Measurements from ENCODE around the gene TARM1.

Gene TARM1

DNA sequence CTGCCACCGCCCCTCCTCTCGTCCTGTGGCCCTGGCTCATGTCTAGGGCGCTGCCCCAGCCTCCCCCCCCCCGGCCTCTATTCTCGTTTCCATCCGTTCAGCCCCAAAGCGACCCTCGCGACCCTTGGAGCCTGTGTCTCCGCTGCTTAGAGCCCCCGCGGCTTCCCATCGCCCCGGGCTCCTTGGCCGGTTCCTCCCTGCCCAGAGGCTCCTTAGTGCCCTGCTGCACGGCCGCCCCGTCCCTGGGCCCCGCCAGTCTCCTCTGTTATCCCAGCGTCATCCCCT lies 47.2 kb upstream of the TARM1 start:
- Histone ChIP-seq H3K9me3 (replicated peaks; ENCODE audit: insufficient read depth, low read length) (no peaks in the 10 kb centered on the region), H2AFZ (ENCODE audit: low read length) (no peak overlapping the region), H4K20me1 (ENCODE audit: insufficient read depth, low read length) (no peaks in the 10 kb centered on the region), H3K4me1 (ENCODE audit: low read length) (no peaks in the 10 kb centered on the region), H3K9me2 (replicated peaks; ENCODE audit: insufficient read depth, low read length) (no peaks in the 10 kb centered on the region), H3K4me3 (ENCODE audit: low read length) (no peak overlapping the region), H3F3A (ENCODE audit: insufficient read depth, low read length) (no peaks in the 10 kb centered on the region), H3K9ac (ENCODE audit: low read length) (no peak overlapping the region), H3K36me3 (replicated peaks; ENCODE audit: insufficient read depth, low read length) (no peaks in the 10 kb centered on the region), H3K27ac (ENCODE audit: low read length) (no peak overlapping the region), H3K27me3 (replicated peaks; ENCODE audit: insufficient read depth, low read length) (no peaks in the 10 kb centered on the region), H3K4me2 (ENCODE audit: low read depth, low read length) (no peak overlapping the region), H3K79me2 (ENCODE audit: low read length) (no peaks in the 10 kb centered on the region)
- DNase-seq = no peak
- TF ChIP-seq, protein P1, sequence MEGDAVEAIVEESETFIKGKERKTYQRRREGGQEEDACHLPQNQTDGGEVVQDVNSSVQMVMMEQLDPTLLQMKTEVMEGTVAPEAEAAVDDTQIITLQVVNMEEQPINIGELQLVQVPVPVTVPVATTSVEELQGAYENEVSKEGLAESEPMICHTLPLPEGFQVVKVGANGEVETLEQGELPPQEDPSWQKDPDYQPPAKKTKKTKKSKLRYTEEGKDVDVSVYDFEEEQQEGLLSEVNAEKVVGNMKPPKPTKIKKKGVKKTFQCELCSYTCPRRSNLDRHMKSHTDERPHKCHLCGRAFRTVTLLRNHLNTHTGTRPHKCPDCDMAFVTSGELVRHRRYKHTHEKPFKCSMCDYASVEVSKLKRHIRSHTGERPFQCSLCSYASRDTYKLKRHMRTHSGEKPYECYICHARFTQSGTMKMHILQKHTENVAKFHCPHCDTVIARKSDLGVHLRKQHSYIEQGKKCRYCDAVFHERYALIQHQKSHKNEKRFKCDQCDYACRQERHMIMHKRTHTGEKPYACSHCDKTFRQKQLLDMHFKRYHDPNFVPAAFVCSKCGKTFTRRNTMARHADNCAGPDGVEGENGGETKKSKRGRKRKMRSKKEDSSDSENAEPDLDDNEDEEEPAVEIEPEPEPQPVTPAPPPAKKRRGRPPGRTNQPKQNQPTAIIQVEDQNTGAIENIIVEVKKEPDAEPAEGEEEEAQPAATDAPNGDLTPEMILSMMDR (IDR thresholded peaks at IDR 0.05; ENCODE audit: low read length) = no peak
- TF ChIP-seq EZH2 (optimal IDR thresholded peaks at IDR 0.05; ENCODE audit: low read depth, low read length) (no peak), EZH2phosphoT487 (IDR thresholded peaks at IDR 0.05; ENCODE audit: low read length) (no peak)

GRCh38 chr19:54127688-54128440 lies 46.7 kb upstream of the TARM1 start:
- Histone ChIP-seq H3F3A (ENCODE audit: insufficient read depth, low read length) (no peaks in the 10 kb centered on the region), H3K4me2 (ENCODE audit: low read depth, low read length) (no peak overlapping the region), H3K36me3 (replicated peaks; ENCODE audit: insufficient read depth, low read length) (no peaks in the 10 kb centered on the region), H3K9me3 (replicated peaks; ENCODE audit: insufficient read depth, low read length) (no peaks in the 10 kb centered on the region), H3K4me3 (ENCODE audit: low read length) (no peak overlapping the region), H3K9ac (ENCODE audit: low read length) (no peak overlapping the region), H3K4me1 (ENCODE audit: low read length) (no peaks in the 10 kb centered on the region), H3K79me2 (ENCODE audit: low read length) (no peaks in the 10 kb centered on the region), H3K27me3 (replicated peaks; ENCODE audit: insufficient read depth, low read length) (no peaks in the 10 kb centered on the region), H2AFZ (ENCODE audit: low read length) (no peak overlapping the region), H3K27ac (ENCODE audit: low read length) (no peak overlapping the region), H4K20me1 (ENCODE audit: insufficient read depth, low read length) (no peaks in the 10 kb centered on the region), H3K9me2 (replicated peaks; ENCODE audit: insufficient read depth, low read length) (no peaks in the 10 kb centered on the region)
- DNase-seq = no peak
- no peak for TF ChIP-seq EZH2 (optimal IDR thresholded peaks at IDR 0.05; ENCODE audit: low read depth, low read length)
- TF ChIP-seq, protein P1 (IDR thresholded peaks at IDR 0.05; ENCODE audit: low read length) = no peak
- TF ChIP-seq EZH2phosphoT487 (IDR thresholded peaks at IDR 0.05; ENCODE audit: low read length) = no peak

- no peak overlapping the region for H3K9ac ChIP-seq (ENCODE audit: low read length)
- no peaks in the 10 kb centered on the region for H3K9me2 ChIP-seq (replicated peaks; ENCODE audit: insufficient read depth, low read length)
- no peak overlapping the region for H2AFZ ChIP-seq (ENCODE audit: low read length)
- H3K4me1 ChIP-seq (ENCODE audit: low read length) = no peaks in the 10 kb centered on the region
- no peak for DNase-seq
- H3K9me3 ChIP-seq (replicated peaks; ENCODE audit: insufficient read depth, low read length) = no peaks in the 10 kb centered on the region
- no peak overlapping the region for H3K27ac ChIP-seq (ENCODE audit: low read length)
- TF ChIP-seq EZH2 (optimal IDR thresholded peaks at IDR 0.05; ENCODE audit: low read depth, low read length) (no peak), EZH2phosphoT487 (IDR thresholded peaks at IDR 0.05; ENCODE audit: low read length) (no peak)
- TF ChIP-seq, protein P1 (IDR thresholded peaks at IDR 0.05; ENCODE audit: low read length) = no peak
- no peaks in the 10 kb centered on the region for H4K20me1 ChIP-seq (ENCODE audit: insufficient read depth, low read length)
- H3K79me2 ChIP-seq (ENCODE audit: low read length) = no peaks in the 10 kb centered on the region
- H3K4me3 ChIP-seq (ENCODE audit: low read length) = no peak overlapping the region
- H3F3A ChIP-seq (ENCODE audit: insufficient read depth, low read length) = no peaks in the 10 kb centered on the region
- no peaks in the 10 kb centered on the region for H3K36me3 ChIP-seq (replicated peaks; ENCODE audit: insufficient read depth, low read length)
- no peaks in the 10 kb centered on the region for H3K27me3 ChIP-seq (replicated peaks; ENCODE audit: insufficient read depth, low read length)
- H3K4me2 ChIP-seq (ENCODE audit: low read depth, low read length) = no peak overlapping the region
Observed at GRCh38 chr19:54125713-54126112, 44.5 kb upstream of the TARM1 start.

Data from MM.1S (cell line).